Natural killer cell (primary cell): ENCODE measurements around the gene SLC17A9. TPM values are rescaled to one million over a fixed set of nuclear protein-coding genes. Genes with fewer than 3 reads are reported as not detected.

Source experiments
- ATAC-seq, 3 donors: fragments of 150-1000 bp in 2 of 3; fragments of 200-7000 bp in 1 of 3; cut with Tn5 transposase; 1 replicate in 1 of 3; 2 replicates in 2 of 3; pipeline ENCODE4 v1.10.0; 2021; ENCODE audit warnings: mild to moderate bottlenecking in 2 of 3, moderate library complexity in 2 of 3
- DNase-seq, 2 donors: peaks; one replicate each; pipeline versions ENCODE4 v3.0.0 to v3.0.0-alpha.2; 2013 to 2021; ENCODE audit warnings: mixed read lengths in 1 of 2
- H3K27ac ChIP-seq: one replicate; pipeline ENCODE4 v1.5.1; 2013; ENCODE audit warnings: mild to moderate bottlenecking, low read length
- H3K27me3 ChIP-seq: one replicate; pipeline ENCODE4 v1.6.1; 2013; ENCODE audit warnings: low read length; ENCODE audit not compliant: control insufficient read depth, insufficient read depth
- H3K36me3 ChIP-seq: one replicate; pipeline ENCODE4 v1.6.1; 2013; ENCODE audit warnings: low read length; ENCODE audit not compliant: control insufficient read depth, insufficient read depth
- H3K4me1 ChIP-seq: one replicate; pipeline ENCODE4 v1.6.1; 2013; ENCODE audit warnings: low read length; ENCODE audit not compliant: control insufficient read depth, insufficient read depth
- H3K4me3 ChIP-seq: one replicate; pipeline ENCODE4 v1.5.1; 2013; ENCODE audit warnings: low read length
- H3K9me3 ChIP-seq: one replicate; pipeline ENCODE4 v1.6.1; 2013; ENCODE audit warnings: low read length; ENCODE audit not compliant: control insufficient read depth, insufficient read depth
- H3K27ac Mint-ChIP-seq, 2 donors: one replicate each; pipeline ENCODE4 v1.8.0; 2022; ENCODE audit warnings: mild to moderate bottlenecking in 2 of 2, mixed read lengths in 2 of 2, moderate library complexity in 1 of 2
- H3K27me3 Mint-ChIP-seq, 2 donors: one replicate each; pipeline ENCODE4 v1.8.0; 2022; ENCODE audit warnings: low read depth in 2 of 2, mixed read lengths in 2 of 2
- H3K36me3 Mint-ChIP-seq: one replicate; pipeline ENCODE4 v1.8.0; 2022; ENCODE audit warnings: mixed read lengths
- H3K4me1 Mint-ChIP-seq, 2 donors: one replicate each; pipeline ENCODE4 v1.8.0; 2022; ENCODE audit warnings: mixed read lengths in 2 of 2
- H3K4me3 Mint-ChIP-seq: one replicate; pipeline ENCODE4 v1.8.0; 2022; ENCODE audit warnings: mild to moderate bottlenecking, moderate library complexity, mixed read lengths
- H3K9me3 Mint-ChIP-seq, 2 donors: one replicate each; pipeline ENCODE4 v1.8.0; 2022; ENCODE audit warnings: mixed read lengths in 2 of 2
- CTCF ChIP-seq: fragments of 200-600 bp; IDR thresholded peaks from one replicate; pipeline ENCODE4 v1.8.0; 2022; ENCODE audit warnings: antibody characterized with exemption
- WGBS: methylation state at CpG from one replicate; pipeline ENCODE4 v1.1.7; 2013; ENCODE audit warnings: missing lambda C conversion rate; ENCODE audit not compliant: insufficient coverage; 5-methylcytosine and 5-hydroxymethylcytosine counted together
- intact Hi-C: fragments of 100-400 bp; cut with micrococcal nuclease; formaldehyde crosslinking; loops from one replicate; pipeline ENCODE4 v1.14.2; 2022
- total RNA-seq, 4 donors: library from RNA; stranded (reverse); fragments of 120-200 nt in 1 of 4; gene quantifications; one replicate each; pipeline versions ENCODE4 v1.2.3 to v1.2.4, GENCODE V29; 2013 to 2022

SLC17A9 gene
- total RNA-seq, 3 donors from 2014 or later (not counting 1 experiment from before 2014, with no cell fraction given), result 22.3 to 24.0 (median 23.8) TPM

- 69% methylated on average over 21 of the region's 22 CpGs for WGBS
- H3K4me3 Mint-ChIP-seq, result no peak overlapping the region
- no peak overlapping the region for H3K27ac Mint-ChIP-seq
- Histone ChIP-seq H3K4me1 (no peaks in the 10 kb centered on the region), H3K27ac (no peak overlapping the region), H3K36me3 (no peaks in the 10 kb centered on the region), H3K9me3 (peaks cover 3% of the 10 kb centered on the region), H3K27me3 (peaks cover 8% of the 10 kb centered on the region), H3K4me3 (no peak overlapping the region)
- H3K9me3 Mint-ChIP-seq, result peaks cover 0 to 5% of the 10 kb centered on the region in 2 donors
- peaks cover 48 to 51% of the 10 kb centered on the region in 2 donors for H3K27me3 Mint-ChIP-seq
- peaks cover 16% of the 10 kb centered on the region for H3K36me3 Mint-ChIP-seq
- intact Hi-C loops, result no loop called here
- DNase-seq (no peak), ATAC-seq (no peak)
- TF ChIP-seq CTCF, result no peak
- H3K4me1 Mint-ChIP-seq, result no peaks in the 10 kb centered on the region
These were observed 63.3 kb downstream of the SLC17A9 start for GRCh38 chr20:63015662-63016361.

DNA sequence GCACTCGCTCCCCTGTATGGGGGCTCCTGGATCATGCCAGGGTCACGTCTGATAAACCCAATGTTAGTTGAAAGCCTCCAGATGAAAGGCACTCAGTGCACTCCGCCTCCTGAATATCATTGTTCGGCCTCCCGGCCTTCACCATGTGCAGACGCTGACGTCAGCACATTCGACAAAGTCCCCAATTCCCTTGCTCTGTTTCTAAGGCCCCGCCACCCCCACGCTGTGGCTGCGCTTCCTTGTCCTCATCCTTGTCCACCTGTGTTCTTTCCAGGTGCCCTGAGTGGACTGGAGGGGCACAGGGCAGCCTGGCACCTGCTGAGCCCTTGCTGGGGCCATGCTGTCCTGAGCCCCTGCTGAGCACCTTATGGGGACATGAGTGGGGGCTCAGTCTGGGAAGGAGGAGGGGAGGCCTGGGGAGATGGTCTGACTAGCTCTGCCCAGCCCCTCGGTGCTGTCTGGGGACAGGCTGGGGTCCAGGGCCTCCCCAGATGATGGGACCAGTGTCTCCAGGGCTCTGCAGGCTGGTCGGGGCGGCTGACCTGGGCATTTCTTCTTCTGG lies 64.1 kb downstream of the SLC17A9 start:
- no peak overlapping the region for H3K4me3 Mint-ChIP-seq
- no peak overlapping the region for H3K27ac Mint-ChIP-seq
- 89% methylated on average over 14 of the region's 14 CpGs for WGBS
- Histone ChIP-seq H3K27me3 (peaks cover 8% of the 10 kb centered on the region), H3K4me3 (no peak overlapping the region), H3K4me1 (no peaks in the 10 kb centered on the region), H3K27ac (no peak overlapping the region), H3K9me3 (peaks cover 3% of the 10 kb centered on the region), H3K36me3 (no peaks in the 10 kb centered on the region)
- no peak for TF ChIP-seq CTCF
- no peaks in the 10 kb centered on the region for H3K4me1 Mint-ChIP-seq
- peaks cover 0 to 5% of the 10 kb centered on the region in 2 donors for H3K9me3 Mint-ChIP-seq
- H3K27me3 Mint-ChIP-seq, result peaks cover 50 to 53% of the 10 kb centered on the region in 2 donors
- ATAC-seq (no peak), DNase-seq (no peak)
- intact Hi-C loops, result no loop called here
- peaks cover 16% of the 10 kb centered on the region for H3K36me3 Mint-ChIP-seq

GRCh38 chr20:63017076-63017825 lies 64.7 kb downstream of the SLC17A9 start:
- no peak for ATAC-seq
- TF ChIP-seq CTCF, result no peak
- 79% methylated on average over 22 of the region's 22 CpGs for WGBS
- Mint-ChIP-seq H3K36me3 (peaks cover 16% of the 10 kb centered on the region), H3K27ac (no peak overlapping the region), H3K27me3 (peaks cover 50 to 51% of the 10 kb centered on the region in 2 donors), H3K9me3 (peaks cover 0 to 5% of the 10 kb centered on the region in 2 donors), H3K4me1 (no peaks in the 10 kb centered on the region), H3K4me3 (no peak overlapping the region)
- Histone ChIP-seq H3K4me3 (no peak overlapping the region), H3K4me1 (no peaks in the 10 kb centered on the region), H3K27ac (no peak overlapping the region), H3K27me3 (peaks cover 8% of the 10 kb centered on the region), H3K9me3 (peaks cover 3% of the 10 kb centered on the region), H3K36me3 (no peaks in the 10 kb centered on the region)
- intact Hi-C loops, result no loop called here
- no peak for DNase-seq
